T-helper 2 cell (primary cell): ENCODE results near the gene PRRG1.
"Not testable (repeated sequence)": the region's sequence is repeated elsewhere in the genome, so short reads cannot be mapped to it uniquely, and the experiment has no call there.

Experiments used
- DNase-seq, 5 experiments: peaks; one replicate each; pipeline versions ENCODE4 v3.0.0 to v3.0.0-alpha.2; 2012 to 2022

The PRRG1 gene

GRCh38 chrX:37474478-37474877, 125.3 kb downstream of the PRRG1 start:
- DNase-seq, result no peak

GRCh38 chrX:37476571-37477170, 127.5 kb downstream of the PRRG1 start:
- no peak for DNase-seq

GRCh38 chrX:37484335-37484734, 135.2 kb downstream of the PRRG1 start:
- not testable (repeated sequence) for DNase-seq

GRCh38 chrX:37485429-37485828, 136.3 kb downstream of the PRRG1 start:
- DNase-seq, result no peak

- DNase-seq, result no peak
These were observed 138.1 kb downstream of the PRRG1 start for GRCh38 chrX:37487271-37487670.

- DNase-seq, result no peak
These were observed 139.2 kb downstream of the PRRG1 start for GRCh38 chrX:37488323-37488722.

GRCh38 chrX:37491686-37492085, 142.5 kb downstream of the PRRG1 start:
- no peak for DNase-seq

- DNase-seq, result not testable (repeated sequence)
These were observed 146.6 kb downstream of the PRRG1 start for GRCh38 chrX:37495760-37496159.

GRCh38 chrX:37497126-37497525, 148.0 kb downstream of the PRRG1 start:
- DNase-seq, result not testable (repeated sequence)

GRCh38 chrX:37498323-37498722, 149.2 kb downstream of the PRRG1 start:
- not testable (repeated sequence) for DNase-seq

- DNase-seq, result not testable (repeated sequence)
These were observed 150.5 kb downstream of the PRRG1 start for GRCh38 chrX:37499649-37500048.

- no peak for DNase-seq
These were observed 155.8 kb downstream of the PRRG1 start for GRCh38 chrX:37504991-37505390.
